Measurements from ENCODE around the gene TBC1D22A.
"Not testable (repeated sequence)": the region's sequence is repeated elsewhere in the genome, so short reads cannot be mapped to it uniquely, and the experiment has no call there.

Gene TBC1D22A

GRCh38 chr22:47116426-47117341, 354.2 kb downstream of the TBC1D22A start:
- no peak for DNase-seq

- DNase-seq, result not testable (repeated sequence)
These were observed 355.0 kb downstream of the TBC1D22A start for GRCh38 chr22:47117442-47117841.

DNA sequence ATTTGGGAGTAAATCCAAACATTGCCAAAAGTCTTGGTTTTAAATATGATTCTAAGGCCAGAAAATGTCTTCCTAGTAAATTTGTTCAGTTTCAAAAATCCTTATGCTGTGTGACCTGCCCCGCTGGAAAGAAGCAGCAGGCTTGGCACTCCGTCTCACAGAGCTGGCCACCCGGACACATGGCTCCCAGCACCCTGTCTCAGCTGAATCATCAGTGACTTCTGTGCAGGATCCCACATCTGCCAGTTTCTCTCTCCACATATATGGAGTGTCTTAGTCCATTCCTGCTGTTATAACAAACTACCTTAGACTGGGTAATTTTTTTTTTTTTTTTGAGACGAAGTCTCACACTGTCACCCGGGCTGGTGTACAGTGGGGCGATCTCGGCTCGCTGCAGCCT, 356.7 kb downstream of the TBC1D22A start:
- no peak for DNase-seq

GRCh38 chr22:47120399-47120798, 357.9 kb downstream of the TBC1D22A start:
- DNase-seq, result no peak

GRCh38 chr22:47121791-47122190, 359.3 kb downstream of the TBC1D22A start:
- no peak for DNase-seq

DNA sequence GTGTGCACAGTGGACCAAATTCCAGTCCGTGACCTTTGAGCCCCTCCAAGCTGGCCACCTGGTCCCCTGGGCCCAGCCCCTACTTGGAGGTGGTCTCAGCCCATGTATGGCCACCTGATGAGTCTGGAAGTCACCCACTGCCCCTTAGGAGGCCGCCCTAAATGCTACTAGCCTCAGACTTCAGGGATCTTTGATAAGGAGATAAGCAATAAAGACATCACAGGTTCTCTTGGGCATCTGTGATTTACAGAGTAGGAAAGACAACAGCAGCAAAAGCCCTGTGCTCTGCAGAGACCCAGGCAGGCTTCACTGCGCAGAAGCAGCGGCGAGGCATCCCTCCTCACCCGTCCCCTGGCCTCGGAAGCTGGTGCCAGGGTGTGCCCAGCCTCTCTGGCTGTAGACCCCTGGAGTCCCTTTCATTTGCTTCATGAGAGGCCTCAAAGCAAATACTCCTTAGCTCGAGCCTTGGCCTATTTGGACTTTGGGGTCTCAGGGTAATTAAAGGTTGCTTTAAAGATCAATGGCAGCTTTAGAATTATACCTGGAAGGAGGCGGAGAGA, 360.1 kb downstream of the TBC1D22A start:
- no peak for DNase-seq

DNA sequence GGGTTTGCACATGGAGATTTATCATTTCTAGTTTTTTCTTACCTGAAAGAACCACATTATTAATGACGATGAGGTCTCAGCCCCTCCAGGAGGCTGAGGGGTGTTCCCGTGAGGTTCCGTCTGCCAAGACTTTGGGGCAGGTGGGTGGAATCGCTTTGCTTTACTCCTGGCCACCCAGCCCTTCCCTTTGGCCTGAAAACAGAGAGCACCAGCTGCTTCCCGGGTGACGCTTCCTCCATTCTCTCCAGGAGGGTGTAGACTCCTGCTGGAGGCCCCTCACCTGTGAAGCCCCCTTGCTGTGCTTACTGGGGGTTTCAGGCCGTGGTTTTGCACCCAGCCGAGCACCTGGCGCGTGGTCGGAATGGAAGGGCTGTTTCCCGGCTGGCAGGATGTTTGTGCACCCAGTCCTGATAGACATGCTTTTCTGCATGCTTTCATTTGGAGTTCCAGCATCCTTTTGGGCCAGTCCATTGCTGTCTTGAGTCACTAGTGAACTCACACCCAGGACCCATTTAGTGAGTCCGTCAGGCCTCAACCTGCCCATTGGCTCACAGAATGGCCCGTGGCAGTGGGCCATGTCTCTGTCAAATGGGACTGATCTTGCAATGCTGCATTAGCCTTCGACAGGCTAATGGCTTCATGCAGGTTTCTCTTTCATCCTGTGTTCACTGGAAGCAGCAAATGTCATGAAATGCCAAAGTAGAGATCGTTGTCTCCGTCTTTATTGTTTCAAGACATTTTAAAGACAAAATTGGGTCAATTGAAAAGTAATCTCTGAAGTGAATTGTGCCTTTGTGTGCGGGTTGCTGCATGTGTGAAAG, 360.8 kb downstream of the TBC1D22A start:
- no peak for DNase-seq

GRCh38 chr22:47123827-47124442, 361.5 kb downstream of the TBC1D22A start:
- no peak for DNase-seq

DNA sequence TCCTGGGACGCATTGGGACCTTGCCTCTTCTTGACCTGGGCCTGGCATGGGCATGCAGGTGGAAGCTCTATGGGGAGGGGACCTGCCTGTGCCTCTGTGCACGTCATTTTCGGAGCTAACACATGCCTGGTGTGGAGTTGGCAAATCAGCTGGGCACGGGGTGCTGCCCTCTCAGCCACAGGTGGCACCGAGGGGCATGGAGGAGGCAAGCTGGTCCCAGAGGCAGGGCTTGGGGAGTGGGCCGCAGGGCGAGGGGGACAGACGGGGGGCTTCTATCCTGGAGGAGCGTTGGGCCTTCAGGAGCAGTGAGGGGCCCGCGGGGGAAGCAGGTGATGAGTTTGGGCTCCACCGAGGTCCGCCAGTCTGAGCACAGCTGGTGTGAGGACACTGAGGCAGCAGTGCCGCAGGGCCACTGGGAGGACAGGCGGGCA, 362.0 kb downstream of the TBC1D22A start:
- DNase-seq, result no peak

- DNase-seq, result no peak
These were observed 362.5 kb downstream of the TBC1D22A start for GRCh38 chr22:47124961-47125360.

GRCh38 chr22:47125603-47126002, 363.2 kb downstream of the TBC1D22A start:
- DNase-seq, result no peak

GRCh38 chr22:47126344-47126811, 363.9 kb downstream of the TBC1D22A start:
- DNase-seq, result no peak

- DNase-seq, result no peak
These were observed 365.0 kb downstream of the TBC1D22A start for GRCh38 chr22:47127441-47127871.

- no peak for DNase-seq
These were observed 365.8 kb downstream of the TBC1D22A start for GRCh38 chr22:47128216-47128615.

DNA sequence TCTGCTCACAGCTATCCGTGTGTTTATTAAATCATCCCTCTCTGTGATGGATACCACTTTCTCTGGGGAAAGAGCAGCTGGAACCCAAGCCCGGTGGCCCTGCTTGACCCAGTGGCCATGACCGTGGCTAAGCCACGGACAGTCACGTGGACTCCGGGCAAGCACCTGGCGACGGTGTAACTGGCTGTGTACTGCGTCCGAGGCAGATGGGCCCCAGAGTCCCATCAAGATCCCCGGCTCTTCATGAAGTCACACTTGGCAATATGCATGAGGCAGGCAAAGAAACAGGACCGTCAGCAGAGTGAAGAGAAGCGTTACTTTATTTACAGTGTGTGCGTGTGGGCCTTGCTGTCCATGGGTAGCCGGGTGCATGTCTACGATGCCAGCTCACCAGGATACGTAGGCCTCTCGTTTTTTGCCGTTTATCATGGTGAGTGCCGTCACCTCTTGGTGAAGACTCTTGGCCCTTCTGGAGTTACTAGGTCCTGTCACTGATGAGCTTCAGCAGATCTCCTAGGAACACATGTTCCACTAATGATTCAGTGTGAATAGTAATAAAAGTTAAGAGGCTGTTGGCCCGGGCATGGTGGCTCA, 366.3 kb downstream of the TBC1D22A start:
- DNase-seq, result no peak

DNA sequence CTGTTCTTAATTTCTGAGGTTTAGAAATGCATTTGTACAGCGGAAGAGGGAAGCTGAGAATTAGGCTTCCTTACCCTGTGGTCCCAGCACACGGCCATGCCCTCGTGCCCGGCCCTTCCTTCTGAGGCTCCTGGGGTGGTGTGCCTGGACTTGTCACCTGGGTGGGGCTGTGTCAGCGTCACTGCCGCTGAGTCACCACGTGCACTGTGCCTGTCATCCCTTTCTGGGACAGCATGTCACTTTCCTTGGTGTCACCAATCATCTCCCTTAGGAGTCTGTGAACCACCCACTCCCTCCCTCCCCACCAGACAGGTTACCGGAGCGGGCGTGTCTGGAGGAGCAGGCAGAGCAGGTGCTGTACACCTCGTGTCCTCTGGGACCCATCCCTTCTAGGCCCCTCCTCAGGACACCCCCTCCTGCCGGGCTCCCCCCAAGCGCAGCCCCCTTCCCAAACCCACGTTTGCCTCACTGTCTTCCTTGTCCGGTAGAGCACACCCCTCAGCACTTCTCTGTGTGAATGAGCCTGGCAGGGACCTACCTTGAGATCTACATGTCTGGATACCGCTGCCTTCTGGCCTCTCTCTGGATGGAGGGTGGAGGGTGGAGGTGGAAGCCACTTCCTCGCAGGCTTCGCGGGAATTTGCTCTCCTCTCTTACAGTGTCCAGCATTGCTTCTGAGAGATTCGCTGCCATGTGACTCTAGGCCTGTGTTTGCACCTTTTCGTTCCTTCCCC, 367.6 kb downstream of the TBC1D22A start:
- no peak for DNase-seq

DNA sequence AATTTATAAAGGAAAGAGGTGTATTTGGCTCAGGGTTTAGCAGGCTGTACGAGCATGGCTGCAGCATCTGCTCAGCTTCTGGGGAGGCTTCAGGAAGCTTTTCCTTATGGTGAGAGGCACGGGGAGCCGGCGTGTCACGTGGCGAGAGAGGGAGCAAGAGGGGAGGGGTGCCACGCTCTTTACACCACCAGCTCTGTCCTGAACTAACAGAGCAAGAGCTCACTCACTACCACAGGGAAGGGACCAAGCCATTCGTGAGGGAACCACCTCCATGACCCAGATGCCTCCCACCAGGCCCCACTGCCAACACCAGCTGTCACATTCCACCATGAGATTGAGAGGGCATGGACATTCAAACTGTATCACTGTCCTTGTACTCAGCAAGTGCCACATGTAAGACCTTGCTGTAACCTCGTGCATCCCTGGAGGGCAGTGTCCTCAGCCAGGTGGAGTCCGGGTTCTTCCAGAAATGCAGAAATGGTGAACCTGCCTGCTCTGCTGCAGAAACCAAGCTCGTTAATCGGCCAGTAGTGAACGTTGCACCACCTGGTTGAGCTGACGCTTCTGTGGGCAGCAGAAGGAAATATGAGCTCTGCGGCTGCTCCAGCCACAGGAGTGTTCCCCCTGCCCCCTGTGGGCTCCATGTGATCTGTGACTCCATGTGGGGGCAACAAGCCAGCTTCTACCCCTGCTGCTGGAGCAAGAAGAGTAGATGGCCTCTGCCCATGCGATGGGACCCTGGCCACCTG, 368.6 kb downstream of the TBC1D22A start:
- no peak for DNase-seq

DNA sequence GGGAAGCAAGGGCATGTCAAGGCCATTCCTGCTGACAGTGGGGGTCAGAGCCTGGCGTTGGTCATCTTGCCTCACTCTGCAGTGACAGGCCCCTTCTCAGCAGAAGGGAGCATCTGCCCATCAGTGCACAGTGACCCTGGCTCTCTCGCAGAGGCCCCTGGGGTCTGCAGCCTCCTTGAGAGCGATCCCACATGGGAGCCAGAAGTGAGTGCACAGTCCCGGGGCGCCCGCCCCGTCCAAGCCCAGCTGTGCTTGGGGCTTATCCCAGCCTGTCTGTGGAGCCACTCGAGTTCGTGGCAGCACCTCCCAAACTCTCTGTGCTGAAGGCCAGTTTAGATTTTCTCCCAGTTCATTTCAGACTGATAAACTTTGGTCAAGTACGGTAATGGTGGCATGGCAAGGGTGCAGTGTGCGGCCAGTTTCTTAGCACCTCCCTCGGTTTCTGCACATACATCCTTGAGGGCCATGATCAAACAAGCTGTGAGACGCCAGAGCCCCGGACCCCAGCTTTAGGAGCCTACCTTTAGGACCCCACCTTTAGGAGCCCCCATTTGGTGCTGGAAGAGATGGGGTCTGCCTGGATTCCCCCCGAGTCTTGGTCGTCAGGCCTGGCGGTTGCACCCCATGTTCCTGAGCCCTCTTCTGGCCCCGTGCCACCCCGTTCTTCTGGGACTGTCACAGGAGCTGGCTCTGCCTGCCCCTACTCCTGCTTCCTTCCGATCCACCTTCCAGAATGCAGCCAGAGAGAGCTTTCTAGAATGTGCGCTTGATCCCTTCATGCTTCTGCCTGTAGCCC, 369.4 kb downstream of the TBC1D22A start:
- no peak for DNase-seq

DNA sequence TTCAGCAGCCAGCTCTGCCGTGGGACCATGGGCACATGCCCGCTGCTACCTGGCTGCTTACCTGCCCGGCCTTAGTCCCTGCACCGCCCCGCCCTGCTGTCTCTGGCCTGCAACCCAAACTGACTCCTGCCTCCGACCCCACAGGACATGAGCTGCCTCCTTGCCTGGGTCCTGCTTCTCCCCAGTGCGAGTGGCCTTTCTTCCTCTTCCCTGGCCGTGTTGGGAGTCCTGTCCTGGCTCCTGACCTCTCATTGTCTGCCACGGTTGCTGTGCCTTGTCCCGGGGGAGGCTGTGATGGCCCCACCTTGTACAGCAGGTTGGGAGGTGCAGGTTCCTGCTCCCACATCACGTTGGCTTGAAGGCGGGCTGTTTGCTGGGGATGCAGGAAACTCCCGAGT, 370.0 kb downstream of the TBC1D22A start:
- no peak for DNase-seq

All from NCI-H1105 (cell line).